H1 (cell line): ENCODE measurements around the gene MYH3. TPM values are rescaled to one million over a fixed set of nuclear protein-coding genes. Genes with fewer than 3 reads are reported as not detected.

Experiments used
- CTCF ChIP-seq, 3 experiments: IDR thresholded peaks; 1 replicate in 2 of 3; 2 replicates in 1 of 3; pipeline versions ENCODE4 v1.5.1 to v1.6.1; 2011; ENCODE audit warnings: low read length in 3 of 3, mild to moderate bottlenecking in 3 of 3, inconsistent platforms in 2 of 3, low read depth in 1 of 3, moderate library complexity in 1 of 3; ENCODE audit not compliant: insufficient read depth in 1 of 3; ENCODE audit errors: control extremely low read depth in 1 of 3
- YY1 ChIP-seq: IDR thresholded peaks from 2 replicates; pipeline ENCODE4 v1.6.1; 2011; ENCODE audit warnings: low read depth, mild to moderate bottlenecking, low read length
- polyA plus RNA-seq, 7 experiments: library from polyadenylated mRNA; depleted of rRNA in 3 of 7; stranded (reverse) in 5 of 7; unstranded in 2 of 7; fragments of >200 nt in 5 of 7; fragments of 200-250 nt in 2 of 7; gene quantifications; 1 replicate in 5 of 7; 2 replicates in 1 of 7; 4 replicates in 1 of 7; pipeline versions ENCODE4 v1.2.1 to v1.2.3, GENCODE V29; 2011 to 2013; ENCODE audit warnings: missing spikeins in 2 of 7, mixed read lengths in 2 of 7
- total RNA-seq: library from RNA; stranded (reverse); fragmentation: NEBNext Ultra II Directional; extraction: Animal tissue kit (Norgen Biotek cat#: 25700); gene quantifications from 2 replicates; pipeline ENCODE4 v1.2.1, GENCODE V29; 2021

Gene MYH3
- total and polyA plus RNA-seq, 2 of the 8 experiments (the other 6 are each of a cell fraction or from before 2014, with no cell fraction given): 0.65 to 1.8 TPM

DNA sequence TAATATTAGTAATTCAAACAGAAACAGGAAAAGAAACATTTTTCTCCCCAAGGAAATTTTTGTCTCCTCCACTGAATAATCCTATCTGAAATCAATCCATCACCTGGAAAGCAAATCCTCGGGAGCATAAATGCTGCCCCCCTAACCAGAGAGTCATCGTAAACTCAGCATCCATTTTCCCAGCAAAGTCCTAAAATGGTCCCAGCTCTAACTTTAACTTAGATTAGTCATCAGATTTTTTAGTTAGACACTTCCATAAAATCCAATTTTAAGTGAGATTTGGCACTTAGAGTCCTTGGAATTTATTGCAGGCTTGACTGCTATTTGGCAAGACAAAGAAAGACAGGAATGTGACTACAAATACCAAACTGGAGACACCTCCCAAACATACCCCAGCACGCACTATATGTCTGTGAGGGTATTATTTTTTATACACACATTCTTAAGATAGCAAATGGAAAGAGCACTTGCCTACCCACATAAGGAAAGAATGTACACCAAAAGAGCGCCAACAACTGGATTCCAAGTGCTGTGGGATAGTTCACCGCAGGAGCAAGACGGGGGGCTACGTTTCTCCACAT is 24.8 kb upstream of the MYH3 start (continued):
- TF ChIP-seq CTCF (IDR thresholded peaks at IDR 0.05; ENCODE audit: control extremely low read depth in 1 of 3, insufficient read depth in 1 of 3, low read depth in 1 of 3, low read length in 3 of 3) (no peak), YY1 (no peak)
